Effector memory CD4-positive, alpha-beta T cell (primary cell): ENCODE measurements around the gene NPAS1.
"Not testable (repeated sequence)": the region's sequence is repeated elsewhere in the genome, so short reads cannot be mapped to it uniquely, and the experiment has no call there.

Experiments
- DNase-seq, 3 donors: peaks; one replicate each; pipeline ENCODE4 v3.0.0-alpha.2; 2020
- H3K27ac ChIP-seq: 2 replicates; pipeline ENCODE4 v1.7.0; 2013; ENCODE audit warnings: mild to moderate bottlenecking, low read length, moderate library complexity; ENCODE audit not compliant: insufficient read depth, poor library complexity, severe bottlenecking
- H3K27me3 ChIP-seq: replicated peaks from 2 replicates; pipeline ENCODE4 v1.7.0; 2013; ENCODE audit warnings: mild to moderate bottlenecking, low read length; ENCODE audit not compliant: insufficient read depth, control insufficient read depth, poor library complexity, severe bottlenecking
- H3K36me3 ChIP-seq: 2 replicates; pipeline ENCODE4 v1.7.0; 2013; ENCODE audit warnings: mild to moderate bottlenecking, low read length, moderate library complexity; ENCODE audit not compliant: control insufficient read depth, insufficient read depth
- H3K4me1 ChIP-seq: 2 replicates; pipeline ENCODE4 v1.7.0; 2013; ENCODE audit warnings: low read length, mild to moderate bottlenecking; ENCODE audit not compliant: control insufficient read depth, insufficient read depth, poor library complexity, severe bottlenecking
- H3K4me3 ChIP-seq: 2 replicates; pipeline ENCODE4 v1.7.0; 2013; ENCODE audit warnings: low read length, low read depth, mild to moderate bottlenecking; ENCODE audit not compliant: insufficient read depth, poor library complexity, severe bottlenecking
- H3K9me3 ChIP-seq: 2 replicates; pipeline ENCODE4 v1.7.0; 2013; ENCODE audit warnings: mild to moderate bottlenecking, low read length, moderate library complexity; ENCODE audit not compliant: control insufficient read depth

NPAS1 gene

DNA sequence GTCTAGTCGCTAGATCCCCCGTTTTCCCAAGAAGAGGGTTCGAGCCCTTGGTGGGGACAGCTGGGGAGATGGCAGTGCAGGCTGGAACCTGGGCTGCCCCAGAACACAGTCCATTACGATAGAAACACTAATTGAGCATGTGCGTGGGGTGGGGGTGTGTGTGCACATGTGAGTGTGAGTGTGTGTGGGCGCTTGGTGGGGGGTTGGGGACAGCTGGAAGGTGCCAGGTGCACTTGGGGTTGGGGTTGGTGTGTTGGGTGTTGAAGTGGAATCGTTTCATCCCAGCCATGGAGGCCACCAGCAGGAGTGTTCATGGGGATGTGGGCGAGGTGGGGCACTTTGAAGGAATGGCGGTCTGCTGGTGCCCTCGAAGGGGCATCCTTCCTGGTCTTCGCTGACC lies 18.1 kb upstream of the NPAS1 start:
- Histone ChIP-seq H3K27me3 (no peaks in the 10 kb centered on the region), H3K4me1 (no peaks in the 10 kb centered on the region), H3K36me3 (peaks cover 34% of the 10 kb centered on the region)

GRCh38 chr19:47002106-47002766 lies 17.4 kb upstream of the NPAS1 start:
- no peak overlapping the region for H3K4me3 ChIP-seq
- H3K27me3 ChIP-seq: no peaks in the 10 kb centered on the region
- H3K4me1 ChIP-seq: no peaks in the 10 kb centered on the region
- peaks cover 33% of the 10 kb centered on the region for H3K36me3 ChIP-seq
- no peaks in the 10 kb centered on the region for H3K9me3 ChIP-seq
- no peak for DNase-seq
- H3K27ac ChIP-seq: no peak overlapping the region

More for the DNA sequence above, 18.1 kb upstream of the NPAS1 start:
- DNase-seq: no peak
- H3K4me3 ChIP-seq: no peak overlapping the region
- H3K27ac ChIP-seq: no peak overlapping the region
- no peaks in the 10 kb centered on the region for H3K9me3 ChIP-seq

DNA sequence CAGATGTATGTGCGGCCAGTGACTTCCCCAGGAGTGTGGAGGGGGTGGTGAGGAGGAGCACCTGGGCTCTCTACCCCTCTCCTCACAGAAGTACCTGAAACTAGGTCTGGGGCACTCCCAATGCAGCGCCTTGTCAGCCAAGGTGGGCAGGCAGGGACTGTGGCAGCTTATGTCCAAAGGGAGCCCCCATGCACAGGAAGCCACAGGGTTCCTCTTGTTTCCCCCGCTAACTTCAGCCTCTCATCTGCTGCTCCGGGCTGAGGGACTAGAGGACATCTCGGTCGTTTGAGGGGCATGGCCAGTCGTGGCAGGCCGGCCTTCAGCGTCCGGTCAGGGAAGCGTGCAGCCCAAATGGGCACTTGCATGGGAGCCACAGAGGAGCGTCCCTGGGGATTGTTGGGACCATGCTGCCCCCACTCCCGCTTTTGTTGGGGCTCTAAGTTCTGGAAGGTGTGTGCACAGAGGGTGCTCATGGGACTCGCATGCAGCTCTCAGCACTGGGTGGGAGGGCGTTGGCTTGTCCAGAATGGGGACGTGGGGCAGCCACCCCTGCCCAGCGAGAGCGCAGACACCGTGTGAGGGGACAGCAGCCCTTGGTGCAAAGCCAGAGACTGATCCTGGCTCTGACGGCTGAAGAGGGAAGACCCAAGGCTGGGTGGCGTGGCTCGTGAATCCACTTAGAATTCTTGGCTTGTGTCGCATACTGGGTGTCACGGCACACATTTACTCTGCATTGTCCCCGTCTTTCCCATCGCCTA lies 16.6 kb upstream of the NPAS1 start:
- H3K9me3 ChIP-seq: no peaks in the 10 kb centered on the region
- no peak for DNase-seq
- no peak overlapping the region for H3K27ac ChIP-seq
- no peak overlapping the region for H3K4me3 ChIP-seq
- H3K36me3 ChIP-seq: peaks cover 29% of the 10 kb centered on the region
- no peaks in the 10 kb centered on the region for H3K27me3 ChIP-seq
- no peaks in the 10 kb centered on the region for H3K4me1 ChIP-seq

GRCh38 chr19:47003611-47004465 lies 15.8 kb upstream of the NPAS1 start:
- Histone ChIP-seq H3K4me3 (no peak overlapping the region), H3K36me3 (peaks cover 23% of the 10 kb centered on the region), H3K4me1 (no peaks in the 10 kb centered on the region), H3K27ac (no peak overlapping the region), H3K27me3 (no peaks in the 10 kb centered on the region), H3K9me3 (no peaks in the 10 kb centered on the region)
- no peak for DNase-seq

DNA sequence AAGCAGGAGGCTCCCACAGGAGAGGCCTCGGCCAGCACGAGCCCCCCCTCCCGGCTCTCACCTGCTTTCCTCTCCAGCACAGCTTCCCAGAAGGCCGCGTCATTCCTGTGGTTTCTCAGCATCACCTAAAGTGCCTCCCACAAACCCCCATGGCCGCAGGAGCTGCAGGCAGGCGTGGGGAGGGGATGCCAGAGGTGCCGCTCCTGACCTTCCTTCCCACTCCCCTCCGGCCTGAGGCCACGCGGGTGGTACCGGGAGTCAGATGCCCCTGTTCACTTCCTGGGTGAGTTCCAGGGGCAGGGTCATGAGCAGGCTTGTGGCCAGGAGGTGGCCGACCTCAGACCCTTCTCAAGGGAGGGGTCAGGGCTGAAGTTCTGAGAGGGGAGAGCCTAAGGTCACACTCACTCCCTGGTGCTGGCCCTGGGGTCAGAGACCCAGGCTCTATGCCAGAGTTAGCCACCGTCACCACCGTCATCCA lies 14.4 kb upstream of the NPAS1 start:
- DNase-seq: no peak
- H3K27ac ChIP-seq: no peak overlapping the region
- H3K9me3 ChIP-seq: no peaks in the 10 kb centered on the region
- no peak overlapping the region for H3K4me3 ChIP-seq
- peaks cover 9% of the 10 kb centered on the region for H3K36me3 ChIP-seq
- no peaks in the 10 kb centered on the region for H3K27me3 ChIP-seq
- no peaks in the 10 kb centered on the region for H3K4me1 ChIP-seq

GRCh38 chr19:47005873-47006272 lies 13.8 kb upstream of the NPAS1 start:
- Histone ChIP-seq H3K36me3 (peaks cover 3% of the 10 kb centered on the region), H3K4me3 (no peak overlapping the region), H3K27ac (no peak overlapping the region), H3K4me1 (no peaks in the 10 kb centered on the region), H3K9me3 (no peaks in the 10 kb centered on the region), H3K27me3 (no peaks in the 10 kb centered on the region)
- no peak for DNase-seq

GRCh38 chr19:47006496-47006895 lies 13.1 kb upstream of the NPAS1 start:
- H3K4me3 ChIP-seq: no peak overlapping the region
- no peaks in the 10 kb centered on the region for H3K36me3 ChIP-seq
- H3K27ac ChIP-seq: no peak overlapping the region
- DNase-seq: no peak
- H3K27me3 ChIP-seq: no peaks in the 10 kb centered on the region
- no peaks in the 10 kb centered on the region for H3K4me1 ChIP-seq
- no peaks in the 10 kb centered on the region for H3K9me3 ChIP-seq

- not testable (repeated sequence) for H3K27ac ChIP-seq, H3K9me3 ChIP-seq, H3K4me1 ChIP-seq, DNase-seq, H3K4me3 ChIP-seq, H3K36me3 ChIP-seq, H3K27me3 ChIP-seq
Observed at GRCh38 chr19:47010549-47010948, 9.1 kb upstream of the NPAS1 start.

DNA sequence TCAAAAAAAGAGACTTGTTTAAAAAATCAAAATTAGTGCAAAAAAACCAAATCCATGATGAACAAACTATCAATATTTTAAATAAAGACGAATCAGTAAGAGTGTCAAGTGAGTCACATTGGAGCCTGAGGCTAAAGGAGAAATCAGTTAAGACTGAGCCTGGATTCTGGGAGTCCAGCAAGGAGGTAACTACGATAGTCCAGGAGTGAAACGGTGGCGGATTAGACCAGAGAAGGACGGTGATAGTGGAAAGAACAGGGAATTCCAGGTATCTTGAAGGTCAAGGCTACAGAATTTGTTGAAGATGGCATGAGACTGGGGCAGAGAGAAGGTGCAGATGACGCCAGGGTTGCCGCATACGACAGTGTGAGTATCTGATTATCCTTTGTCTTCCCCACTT lies 7.0 kb upstream of the NPAS1 start:
- DNase-seq: no peak
- Histone ChIP-seq H3K27me3 (peaks cover 4% of the 10 kb centered on the region), H3K27ac (no peak overlapping the region), H3K36me3 (no peaks in the 10 kb centered on the region), H3K4me1 (peaks cover 6% of the 10 kb centered on the region), H3K4me3 (no peak overlapping the region), H3K9me3 (no peaks in the 10 kb centered on the region)
